SK-N-SH (cell line): ENCODE measurements around the gene C11orf97. TPM values are rescaled to one million over a fixed set of nuclear protein-coding genes. Genes with fewer than 3 reads are reported as not detected.

ENCODE experiments used
- CTCF ChIA-PET: fragments of 300-600, 350-600 bp; formaldehyde crosslinking; extraction: SDS; loops from one replicate; lab custom pipeline; 2021; lab: Yijun Ruan, JAX
- POLR2A ChIA-PET: fragments of 350-600 bp; sonication (Branson Sonifier 250); formaldehyde crosslinking; extraction: SDS; loops from one replicate; lab custom pipeline; 2020; ENCODE audit warnings: antibody characterized with exemption, inconsistent platforms; lab: Yijun Ruan, JAX
- DNase-seq: peaks from one replicate; pipeline ENCODE4 v3.0.0; 2012
- H2AFZ ChIP-seq: fragments of 200-600 bp; sonication (generic); 2 replicates; pipeline ENCODE4 v1.8.1; 2016; ENCODE audit warnings: antibody characterized with exemption, mild to moderate bottlenecking, low read depth
- H3F3A ChIP-seq: fragments of 200-600 bp; sonication (generic); replicated peaks from 2 replicates; pipeline ENCODE3; 2016; ENCODE audit warnings: antibody characterized with exemption, mild to moderate bottlenecking; ENCODE audit not compliant: insufficient read depth
- H3K27ac ChIP-seq, 2 experiments: fragments of 200-500 bp in 1 of 2; fragments of 200-600 bp in 1 of 2; sonication (Bioruptor generic) in 1 of 2; sonication (generic), shearing (Covaris generic) in 1 of 2; 2 replicates each; pipeline versions ENCODE4 v1.5.1 to v1.6.1; 2014 to 2016; ENCODE audit warnings: low read depth in 2 of 2, inconsistent platforms in 1 of 2, low read length in 1 of 2, mild to moderate bottlenecking in 1 of 2, mixed read lengths in 1 of 2
- H3K27me3 ChIP-seq: fragments of 200-600 bp; sonication (generic), shearing (Covaris generic); 2 replicates; pipeline ENCODE4 v1.6.1; 2016; ENCODE audit warnings: mixed run types; ENCODE audit not compliant: insufficient read depth
- H3K36me3 ChIP-seq, 2 experiments: fragments of 200-500 bp in 1 of 2; fragments of 200-600 bp in 1 of 2; sonication (Bioruptor generic) in 1 of 2; sonication (generic) in 1 of 2; replicated peaks in 1 of 2; 2 replicates each; pipeline versions ENCODE3 to v1.5.1; 2014 to 2016; ENCODE audit warnings: low read length in 1 of 2, mild to moderate bottlenecking in 1 of 2; ENCODE audit not compliant: insufficient read depth in 2 of 2, control insufficient read depth in 1 of 2
- H3K4me1 ChIP-seq, 2 experiments: fragments of 200-500 bp in 1 of 2; fragments of 200-600 bp in 1 of 2; sonication (Bioruptor generic) in 1 of 2; sonication (generic), shearing (Covaris generic) in 1 of 2; 2 replicates each; pipeline versions ENCODE4 v1.5.1 to v1.6.1; 2014 to 2016; ENCODE audit warnings: low read depth in 1 of 2, low read length in 1 of 2, mixed run types in 1 of 2; ENCODE audit not compliant: insufficient read depth in 2 of 2, control insufficient read depth in 1 of 2
- H3K4me2 ChIP-seq: fragments of 200-600 bp; sonication (generic), shearing (Covaris generic); 2 replicates; pipeline ENCODE4 v1.6.1; 2017; ENCODE audit warnings: mixed run types
- H3K4me3 ChIP-seq, 2 experiments: fragments of 200-500 bp in 1 of 2; fragments of 200-600 bp in 1 of 2; sonication (Bioruptor generic) in 1 of 2; sonication (generic), shearing (Covaris generic) in 1 of 2; 2 replicates each; pipeline versions ENCODE4 v1.5.1 to v1.8.1; 2014 to 2016; ENCODE audit warnings: low read depth in 2 of 2, inconsistent platforms in 1 of 2, low read length in 1 of 2, mild to moderate bottlenecking in 1 of 2, mixed read lengths in 1 of 2, moderate library complexity in 1 of 2
- H3K79me2 ChIP-seq: fragments of 200-600 bp; sonication (generic); 2 replicates; pipeline ENCODE4 v1.8.1; 2017; ENCODE audit warnings: mild to moderate bottlenecking; ENCODE audit not compliant: insufficient read depth
- H3K9ac ChIP-seq: fragments of 200-600 bp; sonication (generic); 2 replicates; pipeline ENCODE4 v1.6.1; 2017; ENCODE audit warnings: mixed run types
- H3K9me2 ChIP-seq: fragments of 200-600 bp; sonication (generic); 2 replicates; pipeline ENCODE4 v1.6.1; 2017; ENCODE audit warnings: mixed run types
- H3K9me3 ChIP-seq: fragments of 200-600 bp; sonication (generic); 2 replicates; pipeline ENCODE4 v1.6.1; 2017; ENCODE audit warnings: mixed run types, mild to moderate bottlenecking, moderate library complexity
- H4K20me1 ChIP-seq: fragments of 200-600 bp; sonication (generic); 2 replicates; pipeline ENCODE4 v1.6.1; 2017; ENCODE audit warnings: mild to moderate bottlenecking, mixed run types; ENCODE audit not compliant: insufficient read depth
- CTCF ChIP-seq: fragments of 200-600 bp; sonication (generic); IDR thresholded peaks from 2 replicates; pipeline ENCODE4 v1.6.1; 2017; ENCODE audit warnings: antibody characterized with exemption, mild to moderate bottlenecking, moderate library complexity
- ELF1 ChIP-seq: IDR thresholded peaks from 2 replicates; pipeline ENCODE4 v1.4.0; 2012
- EP300 ChIP-seq, 2 experiments: IDR thresholded peaks; 2 replicates each; pipeline versions ENCODE4 v1.4.0 to v1.6.1; 2012; ENCODE audit warnings: borderline replicate concordance in 1 of 2, low read depth in 1 of 2, low read length in 1 of 2
- FOSL2 ChIP-seq: IDR thresholded peaks from 2 replicates; pipeline ENCODE4 v1.4.0; 2012; ENCODE audit warnings: low read depth, mild to moderate bottlenecking, moderate library complexity, borderline replicate concordance
- FOXJ3 ChIP-seq: sonication (generic); formaldehyde crosslinking; IDR thresholded peaks from 2 replicates; pipeline ENCODE4 v1.5.1; 2020; ENCODE audit warnings: mild to moderate bottlenecking, missing genetic modification reagents
- FOXM1 ChIP-seq: IDR thresholded peaks from 2 replicates; pipeline ENCODE4 v1.4.0; 2012; ENCODE audit warnings: low read depth, mild to moderate bottlenecking
- GATA2 ChIP-seq: sonication (generic); formaldehyde crosslinking; IDR thresholded peaks from 2 replicates; pipeline ENCODE4 v1.5.0; 2020; ENCODE audit warnings: mild to moderate bottlenecking, missing genetic modification reagents
- MAX ChIP-seq: IDR thresholded peaks from 2 replicates; pipeline ENCODE4 v1.4.0; 2012; ENCODE audit warnings: low read depth
- MEF2A ChIP-seq: IDR thresholded peaks from 2 replicates; pipeline ENCODE4 v1.4.0; 2012; ENCODE audit warnings: low read depth, borderline replicate concordance
- NFIC ChIP-seq: IDR thresholded peaks from 2 replicates; pipeline ENCODE4 v1.4.0; 2012; ENCODE audit warnings: borderline replicate concordance
- RCOR1 ChIP-seq: fragments of 150-350 bp; IDR thresholded peaks from 2 replicates; pipeline ENCODE4 v1.6.1; 2017; ENCODE audit warnings: antibody characterized with exemption, low read length
- RFX5 ChIP-seq: IDR thresholded peaks from 2 replicates; pipeline ENCODE4 v1.6.1; 2012; ENCODE audit warnings: mild to moderate bottlenecking, improper control_type of control experiment, low read length
- RXRA ChIP-seq: IDR thresholded peaks from 2 replicates; pipeline ENCODE4 v1.4.0; 2012; ENCODE audit warnings: low read depth, mild to moderate bottlenecking, borderline replicate concordance
- SIN3A ChIP-seq: IDR thresholded peaks from 2 replicates; pipeline ENCODE4 v1.6.1; 2012; ENCODE audit warnings: low read depth, mild to moderate bottlenecking, low read length, moderate library complexity, borderline replicate concordance
- TCF12 ChIP-seq: IDR thresholded peaks from 2 replicates; pipeline ENCODE4 v1.4.0; 2012
- WGBS: methylation state at CpG from one replicate; pipeline ENCODE4 v1.1.6; 2017; ENCODE audit warnings: low lambda C conversion rate; 5-methylcytosine and 5-hydroxymethylcytosine counted together
- polyA plus RNA-seq, 3 experiments: library from polyadenylated mRNA; depleted of rRNA; stranded (reverse); fragments of >200 nt; gene quantifications; 2 replicates each; pipeline ENCODE4 v1.2.3, GENCODE V29; 2012
- TF ChIP-seq, protein P1 (sequence below): IDR thresholded peaks from 2 replicates; pipeline ENCODE4; 2012
- TF ChIP-seq, protein P2 (sequence below): fragments of 150-350 bp; IDR thresholded peaks from 2 replicates; pipeline ENCODE4 v1.6.1; 2016; ENCODE audit warnings: mild to moderate bottlenecking, low read depth, low read length

The C11orf97 gene
- polyA plus RNA-seq, 1 of the 3 experiments (the other 2 are of a cell fraction), result not detected

DNA sequence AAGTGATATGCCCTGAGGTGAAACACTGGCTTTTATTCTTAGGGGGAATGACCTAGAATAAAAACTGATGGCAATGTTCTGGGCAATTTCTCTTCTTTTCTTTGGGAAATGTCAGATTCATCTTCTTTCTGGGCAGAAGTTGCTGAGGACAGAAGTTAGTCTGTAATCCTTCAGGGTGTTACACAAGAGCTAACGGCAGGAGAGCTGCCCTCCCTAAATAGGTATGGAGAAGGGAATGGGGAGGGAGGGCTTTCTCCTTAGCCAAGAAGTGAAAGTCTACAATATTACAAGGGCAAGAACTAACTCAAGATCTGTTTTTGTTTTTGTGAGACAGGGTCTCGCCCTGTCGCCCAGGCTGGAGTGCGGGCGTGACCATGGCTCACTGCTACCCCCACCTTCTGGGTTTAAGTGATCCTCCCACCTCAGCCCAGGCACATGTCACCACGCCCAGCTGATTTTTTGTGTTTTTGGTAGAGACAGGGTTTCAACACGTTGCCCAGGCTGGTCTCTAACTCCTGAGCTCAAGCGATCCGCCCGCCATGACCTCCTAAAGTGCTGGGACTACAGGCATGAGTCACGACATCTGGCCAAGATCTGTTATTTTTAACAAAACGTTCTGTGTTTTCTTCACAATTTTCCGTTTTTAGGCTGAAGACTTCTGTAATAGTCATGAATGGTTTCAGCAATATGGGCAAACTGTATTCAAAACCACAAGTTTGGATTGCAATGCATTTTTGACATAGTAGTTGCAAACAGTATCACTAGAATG, 62.1 kb downstream of the C11orf97 start:
- Histone ChIP-seq H3K27ac (no peak overlapping the region), H3K4me3 (no peak overlapping the region), H3K9ac (no peak overlapping the region), H3K27me3 (no peaks in the 10 kb centered on the region), H3K36me3 (no peaks in the 10 kb centered on the region), H2AFZ (peak overlapping the region; percentile 42), H4K20me1 (no peaks in the 10 kb centered on the region), H3K9me3 (no peaks in the 10 kb centered on the region), H3K4me1 (peaks cover 0 to 5% of the 10 kb centered on the region in 2 experiments; a peak in 1 of 4 replicates), H3K79me2 (no peaks in the 10 kb centered on the region), H3K9me2 (no peaks in the 10 kb centered on the region), H3K4me2 (0 out of 2 replicates have a peak overlapping the region, but pooled peaks have one; percentile 2), H3F3A (peaks cover 8% of the 10 kb centered on the region)
- DNase-seq, result no peak
- ChIA-PET POLR2A (no interaction called here), CTCF (interaction anchor here (0.5 kb wide), 1 partner anchor 53 kb away, joined by 3 read pairs; no protein-coding TSS in a partner anchor)
- WGBS, result 79% methylated on average over 13 of the region's 13 CpGs
- 0 out of 2 replicates have a peak, but pooled peaks have one; percentile 15 for TF ChIP-seq NFIC
- no peak for TF ChIP-seq RFX5
- TF ChIP-seq FOSL2, result peak; percentile 43; the same call in 1 of the 2 replicates
- TF ChIP-seq ELF1, result no peak
- peak; percentile 75 for TF ChIP-seq TCF12
- TF ChIP-seq, protein P1, sequence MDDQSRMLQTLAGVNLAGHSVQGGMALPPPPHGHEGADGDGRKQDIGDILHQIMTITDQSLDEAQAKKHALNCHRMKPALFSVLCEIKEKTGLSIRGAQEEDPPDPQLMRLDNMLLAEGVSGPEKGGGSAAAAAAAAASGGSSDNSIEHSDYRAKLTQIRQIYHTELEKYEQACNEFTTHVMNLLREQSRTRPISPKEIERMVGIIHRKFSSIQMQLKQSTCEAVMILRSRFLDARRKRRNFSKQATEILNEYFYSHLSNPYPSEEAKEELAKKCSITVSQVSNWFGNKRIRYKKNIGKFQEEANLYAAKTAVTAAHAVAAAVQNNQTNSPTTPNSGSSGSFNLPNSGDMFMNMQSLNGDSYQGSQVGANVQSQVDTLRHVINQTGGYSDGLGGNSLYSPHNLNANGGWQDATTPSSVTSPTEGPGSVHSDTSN, result 0 out of 2 replicates have a peak, but pooled peaks have one; percentile 32

- no peak overlapping the region for H3K4me3 ChIP-seq
- TF ChIP-seq, protein P2, sequence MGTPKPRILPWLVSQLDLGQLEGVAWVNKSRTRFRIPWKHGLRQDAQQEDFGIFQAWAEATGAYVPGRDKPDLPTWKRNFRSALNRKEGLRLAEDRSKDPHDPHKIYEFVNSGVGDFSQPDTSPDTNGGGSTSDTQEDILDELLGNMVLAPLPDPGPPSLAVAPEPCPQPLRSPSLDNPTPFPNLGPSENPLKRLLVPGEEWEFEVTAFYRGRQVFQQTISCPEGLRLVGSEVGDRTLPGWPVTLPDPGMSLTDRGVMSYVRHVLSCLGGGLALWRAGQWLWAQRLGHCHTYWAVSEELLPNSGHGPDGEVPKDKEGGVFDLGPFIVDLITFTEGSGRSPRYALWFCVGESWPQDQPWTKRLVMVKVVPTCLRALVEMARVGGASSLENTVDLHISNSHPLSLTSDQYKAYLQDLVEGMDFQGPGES, result no peak
- TF ChIP-seq RCOR1 (no peak), EP300 (IDR thresholded peaks at IDR 0.05; ENCODE audit: borderline replicate concordance in 1 of 2, low read depth in 1 of 2, low read length in 1 of 2) (no peak), FOXM1 (no peak), SIN3A (no peak), GATA2 (CRISPR knock-in tag) (no peak), FOXJ3 (CRISPR knock-in tag) (no peak), CTCF (no peak), RXRA (no peak), MAX (no peak), MEF2A (no peak)
- TF ChIP-seq, all 33 proteins: peak for 0
- POLR2A ChIA-PET, result no interaction called here
- no peak overlapping the region for H2AFZ ChIP-seq
- WGBS, result 87% methylated on average over 5 of the region's 5 CpGs
- H3K79me2 ChIP-seq, result no peaks in the 10 kb centered on the region
- H3K27ac ChIP-seq, result no peak overlapping the region
- CTCF ChIA-PET, result no interaction called here
- peaks cover 0 to 5% of the 10 kb centered on the region in 2 experiments; a peak in 1 of 4 replicates for H3K4me1 ChIP-seq
- H4K20me1 ChIP-seq, result no peaks in the 10 kb centered on the region
- no peaks in the 10 kb centered on the region for H3K9me2 ChIP-seq
- no peaks in the 10 kb centered on the region for H3K27me3 ChIP-seq
- H3K9ac ChIP-seq, result no peak overlapping the region
- peaks cover 8% of the 10 kb centered on the region for H3F3A ChIP-seq
- no peak overlapping the region for H3K4me2 ChIP-seq
- no peaks in the 10 kb centered on the region for H3K36me3 ChIP-seq
- no peak for DNase-seq
- no peaks in the 10 kb centered on the region for H3K9me3 ChIP-seq
Observed at GRCh38 chr11:94576306-94576705, 64.0 kb downstream of the C11orf97 start.
